Stomach (tissue), 9 donors: ENCODE measurements around the gene PRDM2. TPM values are rescaled to one million over a fixed set of nuclear protein-coding genes. Genes with fewer than 3 reads are reported as not detected.

Experiments used
- DNase-seq, 2 donors: peaks; one replicate each; pipeline versions ENCODE4 v3.0.0 to v3.0.0-alpha.2; 2013 to 2019
- H3K27ac ChIP-seq, 5 donors: fragments of 200-600 bp in 4 of 5; sonication (generic) in 4 of 5; one replicate each; pipeline ENCODE4 v1.5.1; 2013 to 2019; ENCODE audit warnings: mild to moderate bottlenecking in 1 of 5, moderate library complexity in 1 of 5
- H3K27me3 ChIP-seq, 3 donors: fragments of 200-600 bp; sonication (generic); one replicate each; pipeline ENCODE4 v1.5.1; 2017 to 2019; ENCODE audit warnings: mixed run types in 1 of 3
- H3K36me3 ChIP-seq, 4 donors: fragments of 200-600 bp; sonication (generic); 1 replicate in 3 of 4; 2 replicates in 1 of 4; pipeline ENCODE4 v1.5.1; 2016 to 2019
- H3K4me1 ChIP-seq, 4 donors: fragments of 200-600 bp; sonication (generic); one replicate each; pipeline ENCODE4 v1.5.1; 2016 to 2019
- H3K4me3 ChIP-seq, 4 donors: fragments of 200-600 bp; sonication (generic) in 3 of 4; one replicate each; pipeline ENCODE4 v1.5.1; 2016 to 2019; ENCODE audit warnings: mild to moderate bottlenecking in 1 of 4
- H3K9me3 ChIP-seq, 4 donors: fragments of 200-600 bp; sonication (generic); one replicate each; pipeline ENCODE4 v1.5.1; 2016 to 2019
- CTCF ChIP-seq, 7 experiments: fragments of 450-650 bp in 4 of 7; fragments of 200-600 bp in 3 of 7; sonication (generic) in 3 of 7; IDR thresholded peaks; one replicate each; pipeline ENCODE4 v1.5.1; 2016 to 2019; ENCODE audit warnings: antibody characterized with exemption in 7 of 7, control low read depth in 2 of 7, mild to moderate bottlenecking in 1 of 7
- EP300 ChIP-seq: sonication (generic); formaldehyde crosslinking; IDR thresholded peaks from one replicate; pipeline ENCODE4 v1.6.1; 2017; ENCODE audit warnings: antibody characterized with exemption
- POLR2A ChIP-seq, 4 donors: fragments of 450-650 bp; IDR thresholded peaks; one replicate each; pipeline ENCODE4 v1.6.1; 2016; ENCODE audit warnings: antibody characterized with exemption in 4 of 4, control low read depth in 2 of 4, mild to moderate bottlenecking in 1 of 4, moderate library complexity in 1 of 4
- POLR2AphosphoS5 ChIP-seq, 3 donors: sonication (generic); formaldehyde crosslinking; IDR thresholded peaks; one replicate each; pipeline ENCODE4 v1.6.1; 2016; ENCODE audit warnings: antibody characterized with exemption in 3 of 3
- WGBS, 5 donors: extraction: QIAGEN DNeasy Blood & Tissue Kit in 3 of 5; methylation state at CpG; one replicate each; pipeline versions ENCODE4 v1.1.5 to v1.1.7; 2013 to 2018; 5-methylcytosine and 5-hydroxymethylcytosine counted together
- intact Hi-C: fragments of 100-400 bp; cut with DNase I; formaldehyde crosslinking; loops from one replicate; pipeline ENCODE4 v1.15.1; 2023; ENCODE audit warnings: low total_unique reads
- polyA plus RNA-seq, 3 donors: library from polyadenylated mRNA; stranded (reverse); fragments of 200-250 nt; gene quantifications; one replicate each; pipeline ENCODE4 v1.2.3, GENCODE V29; 2013
- total RNA-seq, 5 donors: library from RNA; depleted of rRNA; stranded (reverse); fragments of >200 nt; gene quantifications; one replicate each; pipeline versions ENCODE4 v1.1.0 to v1.2.3, GENCODE V29; 2014 to 2016
- donor health status: healthy with polysubstance abuse.
- donor health status: Bipolar disorder and iron deficiency.
- donor health status: healthy.

PRDM2 gene
- total and polyA plus RNA-seq, 8 donors: 10.1 to 77.7 (median 24.8) TPM

DNA sequence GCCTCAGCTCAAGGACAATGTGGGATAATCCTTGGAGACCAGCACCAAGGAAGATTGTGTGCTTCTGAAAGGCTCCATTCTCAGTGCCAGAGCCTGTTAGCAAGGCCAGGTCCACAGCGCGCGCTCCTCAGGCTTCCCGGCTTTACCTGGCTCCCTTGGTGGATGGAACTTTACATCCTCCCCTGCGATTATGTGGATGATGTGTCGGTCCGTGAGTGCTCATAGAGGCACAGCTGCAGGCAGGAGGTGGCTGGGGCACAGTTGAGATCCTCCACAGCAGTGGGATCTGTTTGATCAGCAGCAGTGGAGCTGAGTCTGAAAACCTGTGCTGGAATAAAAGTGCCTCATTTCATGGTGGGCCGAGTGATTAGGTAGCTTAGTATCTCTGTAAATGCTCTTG is 62.7 kb downstream of the PRDM2 start:
- H3K4me3 ChIP-seq: no peak overlapping the region
- no peak overlapping the region for H3K27ac ChIP-seq
- intact Hi-C loops: no loop called here
- H3K9me3 ChIP-seq: no peaks in the 10 kb centered on the region
- 72 to 91% (median 85%) methylated on average over 8 of the region's 8 CpGs for WGBS, 5 donors
- H3K4me1 ChIP-seq: peaks cover 38 to 98% (median 68%) of the 10 kb centered on the region in 4 donors
- no peak for TF ChIP-seq POLR2A (IDR thresholded peaks at IDR 0.05)
- TF ChIP-seq CTCF (IDR thresholded peaks at IDR 0.05): no peak
- no peak for TF ChIP-seq EP300
- no peak for TF ChIP-seq POLR2AphosphoS5 (IDR thresholded peaks at IDR 0.05)
- no peaks in the 10 kb centered on the region for H3K36me3 ChIP-seq
- no peak for DNase-seq
- no peaks in the 10 kb centered on the region for H3K27me3 ChIP-seq

- Histone ChIP-seq H3K27me3 (no peaks in the 10 kb centered on the region), H3K9me3 (no peaks in the 10 kb centered on the region), H3K4me3 (no peak overlapping the region), H3K36me3 (peaks cover 0 to 3% (median 0%) of the 10 kb centered on the region in 4 donors), H3K4me1 (peaks cover 33 to 95% (median 65%) of the 10 kb centered on the region in 4 donors), H3K27ac (no peak overlapping the region)
- no peak for DNase-seq
- 56 to 69% (median 59%) methylated on average over 2 of the region's 2 CpGs for WGBS, 5 donors
- TF ChIP-seq POLR2AphosphoS5 (IDR thresholded peaks at IDR 0.05): no peak
- TF ChIP-seq EP300: no peak
- intact Hi-C loops: no loop called here
Observed at GRCh38 chr1:13763222-13763621, 63.2 kb downstream of the PRDM2 start.

GRCh38 chr1:13763991-13764390 is 64.0 kb downstream of the PRDM2 start:
- WGBS, 5 donors: 67 to 74% (median 73%) methylated on average over 6 of the region's 6 CpGs
- DNase-seq: no peak
- H3K4me1 ChIP-seq: peaks cover 29 to 95% (median 63%) of the 10 kb centered on the region in 4 donors
- no peaks in the 10 kb centered on the region for H3K27me3 ChIP-seq
- no peak overlapping the region for H3K27ac ChIP-seq
- intact Hi-C loops: no loop called here
- TF ChIP-seq POLR2AphosphoS5 (IDR thresholded peaks at IDR 0.05): no peak
- TF ChIP-seq CTCF (IDR thresholded peaks at IDR 0.05): no peak
- TF ChIP-seq POLR2A (IDR thresholded peaks at IDR 0.05): no peak
- no peak for TF ChIP-seq EP300
- H3K36me3 ChIP-seq: peaks cover 0 to 7% (median under 1%) of the 10 kb centered on the region in 4 donors
- H3K9me3 ChIP-seq: no peaks in the 10 kb centered on the region
- no peak overlapping the region for H3K4me3 ChIP-seq

DNA sequence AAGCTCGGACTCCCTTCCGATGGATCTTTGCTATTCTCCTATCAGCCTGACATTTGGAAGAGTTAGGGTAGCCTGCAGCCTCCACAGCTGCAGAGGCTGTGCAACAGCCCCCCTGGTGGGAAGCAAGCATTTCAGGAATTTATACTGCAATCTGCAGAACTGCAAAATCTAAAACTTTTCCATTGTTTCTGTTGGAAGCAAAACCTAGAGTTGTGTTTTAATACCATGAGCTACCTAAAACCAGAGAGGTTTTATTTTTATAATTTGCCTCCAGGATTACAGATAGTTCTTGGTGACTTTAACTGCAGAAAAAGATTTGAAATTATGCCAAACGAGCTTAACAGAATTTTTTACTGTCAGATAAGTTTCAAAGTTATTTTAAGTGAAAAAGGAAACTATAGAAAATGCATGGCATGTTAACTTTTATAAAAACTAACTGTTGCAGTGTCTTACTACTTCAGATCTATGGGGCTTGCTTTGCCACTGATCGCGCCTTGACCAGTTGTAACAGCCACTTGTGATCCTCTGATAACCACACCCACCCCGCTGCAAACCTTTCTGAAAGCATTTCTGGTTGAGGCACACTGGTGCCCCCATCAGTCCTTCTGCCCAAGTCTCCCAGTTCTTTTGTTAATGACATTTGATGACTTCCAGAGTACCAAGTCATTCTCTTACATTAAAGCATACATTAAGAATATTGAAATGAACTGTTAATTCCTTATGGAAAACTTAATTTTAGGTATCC is 64.8 kb downstream of the PRDM2 start:
- WGBS, 5 donors: 57 to 67% (median 63%) methylated on average over 6 of the region's 6 CpGs
- H3K4me1 ChIP-seq: peaks cover 25 to 95% (median 60%) of the 10 kb centered on the region in 4 donors
- no peak for DNase-seq
- H3K27me3 ChIP-seq: no peaks in the 10 kb centered on the region
- H3K36me3 ChIP-seq: peaks cover 0 to 10% (median 3%) of the 10 kb centered on the region in 4 donors
- no peak overlapping the region for H3K27ac ChIP-seq
- H3K4me3 ChIP-seq: no peak overlapping the region
- H3K9me3 ChIP-seq: no peaks in the 10 kb centered on the region
- TF ChIP-seq POLR2AphosphoS5 (IDR thresholded peaks at IDR 0.05): no peak
- no peak for TF ChIP-seq EP300
- TF ChIP-seq CTCF (IDR thresholded peaks at IDR 0.05): no peak
- no peak for TF ChIP-seq POLR2A (IDR thresholded peaks at IDR 0.05)
- intact Hi-C loops: no loop called here
